Measurements from ENCODE around the gene CALML6.

The CALML6 gene

DNA sequence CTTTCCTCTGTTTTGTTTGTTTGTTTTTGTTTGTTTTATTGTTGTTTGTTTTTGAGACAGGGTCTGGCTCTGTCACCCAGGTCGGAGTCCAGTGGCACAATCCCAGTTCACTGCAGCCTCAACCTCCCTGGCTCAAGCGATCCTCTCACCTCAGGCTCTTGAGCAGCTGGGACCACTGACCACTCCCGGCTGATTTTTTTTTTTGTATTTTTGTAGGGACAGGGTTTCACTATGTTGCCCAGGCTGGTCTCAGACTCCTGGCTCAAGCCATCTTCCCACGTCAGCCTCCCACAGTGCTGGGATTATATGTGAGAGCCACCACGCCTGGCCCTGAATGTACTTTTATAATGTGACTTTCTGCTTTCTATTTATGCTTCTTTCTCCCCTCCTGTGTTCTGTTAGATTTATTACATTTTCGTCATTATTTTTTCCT is 5.0 kb upstream of the CALML6 start:
- in situ Hi-C loops (cut with HindIII; ENCODE audit: low sequenced_read_pairs), result no loop called here

DNA sequence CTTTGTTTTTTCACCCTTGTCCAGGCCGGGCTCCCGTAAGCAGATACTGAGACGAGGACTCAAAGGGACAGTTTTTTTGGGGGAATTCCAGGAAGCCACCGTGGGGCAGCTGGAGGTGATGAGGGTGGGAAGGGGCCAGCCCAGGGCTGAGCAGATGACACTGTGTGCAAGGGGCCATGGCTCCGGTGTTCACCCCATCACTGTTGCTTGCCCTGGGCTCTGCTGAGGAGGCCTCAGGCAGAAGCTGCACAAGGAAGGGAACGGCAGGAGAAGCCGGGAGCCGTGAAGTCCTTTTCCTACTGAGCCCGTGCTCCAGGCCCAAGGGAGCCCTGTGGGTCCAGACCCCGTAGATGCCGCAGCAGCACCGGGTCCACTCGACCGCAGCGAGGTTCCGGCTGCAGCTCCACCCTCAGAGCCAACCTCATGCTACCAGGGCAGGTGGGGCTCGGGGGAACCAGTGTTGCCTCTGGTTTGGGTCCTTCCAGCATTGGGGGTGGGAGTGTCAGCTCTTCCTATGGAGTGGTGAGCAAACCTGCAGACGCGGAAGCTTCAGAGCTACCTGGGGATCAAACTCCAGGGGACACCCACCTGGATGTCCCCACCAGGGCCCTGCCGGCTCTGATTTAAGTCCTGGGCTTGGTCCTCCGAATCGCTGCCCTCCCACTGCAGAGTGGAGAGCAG is 4.3 kb upstream of the CALML6 start:
- in situ Hi-C loops (cut with HindIII; ENCODE audit: low sequenced_read_pairs), result no loop called here

DNA sequence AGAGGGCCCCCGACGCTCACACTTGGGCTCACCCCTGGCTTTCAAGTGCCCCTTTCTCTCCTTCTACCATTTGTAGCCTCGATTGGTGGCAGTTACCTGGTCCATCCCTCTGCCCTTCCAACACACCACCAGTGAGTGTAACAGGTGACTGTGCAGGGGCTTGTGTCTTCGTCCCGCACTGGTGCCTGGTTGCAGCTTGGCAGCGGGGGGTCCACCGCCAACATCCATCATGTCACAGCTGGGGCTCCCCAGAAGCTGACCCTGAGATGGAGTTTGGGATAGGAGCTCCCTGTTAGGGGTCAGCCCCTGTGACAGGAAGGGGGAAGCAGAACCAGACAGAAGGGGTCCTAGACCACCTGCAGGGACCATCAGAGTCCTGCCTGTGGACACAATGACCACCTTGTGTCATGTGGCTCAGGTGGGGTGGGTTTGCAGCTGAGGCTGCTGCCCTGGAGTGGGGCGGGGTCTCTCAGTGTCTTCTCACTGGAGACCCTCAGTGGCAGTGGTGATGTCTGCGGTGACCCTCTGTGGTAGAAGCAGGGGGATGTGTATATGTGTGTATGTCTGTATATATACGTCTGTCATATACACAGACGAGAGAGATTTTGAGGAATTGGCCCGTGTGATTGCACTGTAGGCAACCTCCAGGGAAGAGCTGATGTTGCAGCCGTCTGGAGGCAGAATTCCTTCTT is 3.6 kb upstream of the CALML6 start:
- in situ Hi-C loops (cut with HindIII; ENCODE audit: low sequenced_read_pairs), result no loop called here

DNA sequence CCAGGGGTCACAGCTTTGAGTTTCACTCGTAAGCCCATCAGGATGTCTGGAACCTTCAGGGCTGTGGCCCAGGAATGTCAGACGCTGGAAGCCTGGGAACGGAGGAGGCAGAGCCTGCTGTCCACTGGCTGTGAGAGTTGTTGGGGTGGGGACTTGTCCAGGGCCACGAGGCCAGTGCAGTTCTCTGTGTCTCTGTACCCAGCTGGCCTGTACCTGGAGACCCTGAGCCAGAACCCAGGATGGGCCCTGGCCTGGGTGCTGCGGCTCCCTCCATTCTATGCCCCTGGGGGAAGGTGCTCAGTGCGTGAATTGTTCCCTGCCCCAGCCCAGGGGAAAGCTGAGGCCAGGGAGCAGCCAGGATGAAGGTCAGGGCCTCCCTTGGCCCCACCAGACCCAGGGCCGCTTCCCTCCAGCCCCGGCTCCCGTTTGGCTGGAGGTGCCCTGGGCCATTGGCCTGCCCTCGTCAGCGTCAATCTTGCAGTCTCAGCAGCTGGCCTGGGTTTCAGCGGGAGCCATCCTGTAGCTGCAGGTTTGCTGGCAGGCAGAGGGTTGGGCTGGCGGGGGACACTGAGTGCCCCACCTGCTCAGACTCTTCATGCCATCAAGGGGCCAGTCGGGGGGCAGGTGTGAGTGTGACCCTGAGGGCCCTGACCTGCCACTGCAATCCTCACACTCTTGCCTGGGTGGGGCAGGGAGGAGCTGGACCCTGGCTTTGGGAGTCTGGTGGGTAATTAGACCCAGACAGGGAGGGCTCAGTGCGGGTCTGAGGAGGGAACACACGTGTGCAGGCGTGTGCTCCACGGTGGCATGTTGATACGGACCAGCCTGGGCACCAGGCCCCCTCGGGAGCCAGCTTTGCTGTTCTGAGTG is 724 bp upstream of the CALML6 start:
- in situ Hi-C loops (cut with HindIII; ENCODE audit: low sequenced_read_pairs), result no loop called here

DNA sequence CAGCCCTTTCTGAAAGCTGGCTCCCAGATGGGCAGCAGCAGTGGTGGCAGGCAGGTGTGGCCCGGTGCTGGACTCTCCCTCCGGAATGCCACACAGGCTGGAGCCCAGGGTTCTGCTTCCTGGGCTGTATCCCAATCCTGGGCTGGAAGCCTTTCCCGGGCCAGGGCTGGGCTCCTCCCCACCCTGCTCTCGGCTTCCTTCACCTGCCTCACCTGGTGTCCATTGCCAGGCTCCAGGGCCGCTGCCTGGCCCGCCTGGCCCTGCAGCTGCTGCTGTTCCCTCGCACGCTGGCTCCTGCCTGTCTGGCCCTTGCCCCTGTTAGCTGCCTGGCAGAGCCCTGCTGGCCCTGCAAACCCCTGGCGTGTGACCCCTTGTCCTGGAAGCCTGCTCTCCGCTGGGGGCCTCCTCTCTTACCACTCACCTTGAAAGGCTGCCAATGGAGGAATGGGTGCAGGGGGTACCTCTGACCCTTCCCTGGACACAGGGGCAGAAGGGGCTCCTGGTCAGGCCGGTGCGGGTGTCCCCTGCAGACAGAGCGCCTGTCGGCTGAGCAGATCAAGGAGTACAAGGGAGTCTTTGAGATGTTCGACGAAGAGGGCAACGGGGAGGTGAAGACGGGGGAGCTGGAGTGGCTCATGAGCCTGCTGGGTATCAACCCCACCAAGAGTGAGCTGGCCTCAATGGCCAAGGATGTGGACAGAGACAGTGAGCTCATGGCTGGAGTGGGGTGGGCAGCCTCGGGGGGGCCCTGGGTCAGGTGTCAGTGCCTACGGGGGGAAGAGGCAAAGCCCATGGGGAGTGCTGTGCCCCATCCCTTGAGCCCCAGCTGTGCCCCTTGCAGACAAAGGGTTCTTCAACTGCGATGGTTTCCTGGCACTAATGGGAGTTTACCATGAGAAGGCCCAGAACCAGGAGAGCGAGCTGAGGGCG is 1.1 kb downstream of the CALML6 start:
- in situ Hi-C loops (cut with HindIII; ENCODE audit: low sequenced_read_pairs), result no loop called here

DNA sequence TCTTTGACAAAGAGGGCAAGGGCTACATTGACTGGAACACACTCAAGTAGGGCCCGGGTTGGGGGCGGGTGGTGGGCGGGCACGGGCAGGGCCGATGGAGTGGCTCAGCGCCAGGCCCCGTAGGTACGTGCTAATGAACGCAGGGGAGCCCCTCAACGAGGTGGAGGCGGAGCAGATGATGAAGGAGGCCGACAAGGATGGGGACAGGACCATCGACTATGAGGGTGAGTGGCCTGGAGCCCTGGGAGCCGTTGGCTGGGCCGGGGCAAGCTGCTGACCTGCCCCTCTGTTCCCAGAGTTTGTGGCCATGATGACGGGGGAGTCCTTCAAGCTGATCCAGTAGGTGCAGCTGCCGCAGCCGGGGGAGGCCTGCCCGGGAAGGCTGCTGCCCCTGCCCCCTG is 1.8 kb downstream of the CALML6 start:
- in situ Hi-C loops (cut with HindIII; ENCODE audit: low sequenced_read_pairs), result no loop called here

DNA sequence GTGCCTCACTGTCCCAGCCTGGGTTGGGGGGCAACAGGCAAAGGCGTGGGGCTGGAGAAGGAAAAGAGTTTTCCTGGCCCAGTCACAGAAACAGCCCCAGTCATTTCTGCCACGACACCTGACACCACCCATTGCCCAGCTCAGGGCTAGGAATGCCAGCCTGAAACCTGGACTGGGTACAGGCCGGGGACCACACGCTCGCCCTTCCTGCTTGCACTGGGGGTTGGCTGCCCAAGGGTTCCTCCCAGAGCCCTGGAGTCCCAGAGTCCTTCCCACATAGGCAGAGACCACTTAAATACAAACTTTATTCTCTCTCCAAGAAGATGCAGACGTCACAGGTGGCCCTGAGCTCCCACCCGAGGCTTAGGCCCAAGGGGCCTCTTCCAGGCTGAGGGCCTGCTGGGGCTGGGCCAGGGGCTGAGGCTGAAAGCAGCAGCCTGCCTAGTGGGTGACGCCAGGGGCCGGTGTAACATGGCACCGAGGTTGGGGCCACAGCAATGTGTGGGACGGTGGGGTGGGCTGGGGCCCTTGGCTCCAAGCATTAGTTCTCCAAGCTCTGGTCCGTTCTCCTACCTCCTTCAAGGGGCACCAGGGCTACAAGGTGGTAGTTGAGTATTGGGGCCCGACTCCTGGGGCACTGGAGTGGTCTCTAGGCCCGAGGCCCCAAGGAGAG is 2.4 kb downstream of the CALML6 start:
- in situ Hi-C loops (cut with HindIII; ENCODE audit: low sequenced_read_pairs), result no loop called here

DNA sequence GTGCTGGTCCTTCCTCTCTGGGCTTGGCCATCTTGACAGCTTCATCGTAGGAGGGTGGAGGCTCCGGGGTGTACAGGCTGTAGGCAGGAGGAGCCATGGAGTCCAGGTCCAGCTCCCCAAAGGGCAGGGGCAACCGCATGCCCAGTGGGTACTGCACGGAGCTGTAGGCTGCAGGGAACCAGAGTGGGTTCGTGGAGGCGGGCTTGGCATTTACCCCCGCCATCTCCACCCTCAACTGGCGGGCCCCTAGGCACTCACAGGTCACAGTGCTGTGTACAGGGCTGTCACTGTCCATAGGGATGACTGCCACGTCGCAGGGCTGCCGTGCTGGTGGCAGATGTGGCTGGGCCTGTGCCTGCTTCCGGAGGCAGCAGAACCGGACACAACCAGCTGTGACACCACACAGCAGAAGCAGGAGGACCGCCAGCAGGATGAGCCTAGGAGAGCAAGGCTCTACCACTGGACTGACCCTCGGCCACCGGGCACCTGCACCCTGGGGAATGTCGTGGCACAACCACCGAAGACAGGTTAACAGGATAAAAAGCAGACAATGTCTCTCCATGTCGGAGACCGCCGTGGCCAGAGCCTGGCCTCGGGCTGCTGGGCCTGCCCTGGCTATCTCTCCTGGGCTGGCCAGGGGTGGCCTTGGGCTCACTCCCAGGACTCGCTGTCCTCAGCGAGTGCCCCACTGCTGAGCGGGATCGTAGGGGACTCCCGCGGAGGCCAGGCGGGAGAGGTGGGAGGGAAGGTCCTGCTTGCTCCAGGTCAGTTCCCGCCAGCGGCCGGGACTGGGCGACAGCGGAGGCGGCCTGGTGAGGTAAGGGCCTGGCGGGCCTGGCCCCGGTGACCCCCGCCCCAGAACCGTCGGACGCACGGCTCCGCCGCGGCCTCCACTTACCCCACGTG is 3.2 kb downstream of the CALML6 start:
- in situ Hi-C loops (cut with HindIII; ENCODE audit: low sequenced_read_pairs), result no loop called here

DNA sequence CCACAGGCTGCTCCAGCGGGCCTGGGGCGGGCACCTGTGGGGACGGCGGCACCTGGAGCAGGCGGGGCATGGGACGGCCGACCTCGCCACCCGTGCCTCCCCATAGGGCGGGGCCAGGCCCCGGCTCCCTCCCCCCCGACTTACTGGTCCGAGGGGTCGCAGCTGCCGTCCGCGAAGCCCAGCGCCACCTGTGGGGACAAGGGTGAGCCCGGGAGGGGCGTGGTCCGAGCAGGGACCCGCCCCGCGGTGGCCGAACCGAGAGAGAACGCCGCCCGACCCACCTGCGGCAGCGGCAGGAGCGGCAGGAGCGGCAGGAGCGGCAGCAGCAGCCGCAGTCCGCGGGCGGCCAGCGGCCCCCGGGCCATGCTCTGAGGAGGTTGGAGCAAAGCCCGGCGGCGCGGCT is 3.8 kb downstream of the CALML6 start, which contains the start of gene TMEM52:
TSS of gene TMEM52 (minus strand) at position 379 of the 403 bp plus-strand sequence. CDS start at position 365, 14 bp downstream.
- in situ Hi-C loops (cut with HindIII; ENCODE audit: low sequenced_read_pairs), result no loop called here

DNA sequence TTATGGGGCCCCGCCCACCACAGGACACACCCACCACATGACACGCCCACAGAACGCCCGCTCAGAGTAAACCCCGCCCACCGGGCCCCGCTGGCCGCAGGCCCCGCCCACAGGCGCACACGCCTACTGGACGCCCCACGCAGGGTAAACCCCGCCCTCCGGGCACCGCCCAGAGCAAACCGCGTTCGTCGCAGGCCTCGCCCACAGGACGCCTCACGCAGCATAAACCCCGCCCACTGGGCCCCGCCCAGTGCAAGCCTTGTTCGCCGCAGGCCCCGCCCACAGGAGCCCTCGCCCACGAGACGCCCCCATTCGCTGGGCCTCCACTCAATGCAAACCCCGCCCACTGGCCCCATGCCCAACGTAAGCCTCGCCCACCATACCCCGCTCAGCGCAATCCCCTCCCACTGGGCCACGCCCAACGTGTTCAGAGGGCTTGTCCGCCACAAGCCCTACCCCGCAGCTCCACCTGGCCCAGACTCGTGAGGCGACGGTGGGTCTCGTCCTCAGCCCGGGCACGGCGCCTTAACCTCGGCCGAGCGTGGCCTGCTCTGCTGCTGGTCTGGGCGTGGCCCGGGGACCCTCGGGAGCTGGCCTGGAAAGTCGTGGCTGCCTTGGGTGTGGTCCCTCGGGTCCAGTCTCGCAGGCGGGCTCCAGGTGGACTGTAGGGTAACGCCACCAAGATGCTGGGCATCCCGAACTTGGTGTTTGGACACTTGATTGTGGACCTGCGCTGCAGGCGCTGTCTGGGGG is 4.4 kb downstream of the CALML6 start:
- in situ Hi-C loops (cut with HindIII; ENCODE audit: low sequenced_read_pairs), result no loop called here

DNA sequence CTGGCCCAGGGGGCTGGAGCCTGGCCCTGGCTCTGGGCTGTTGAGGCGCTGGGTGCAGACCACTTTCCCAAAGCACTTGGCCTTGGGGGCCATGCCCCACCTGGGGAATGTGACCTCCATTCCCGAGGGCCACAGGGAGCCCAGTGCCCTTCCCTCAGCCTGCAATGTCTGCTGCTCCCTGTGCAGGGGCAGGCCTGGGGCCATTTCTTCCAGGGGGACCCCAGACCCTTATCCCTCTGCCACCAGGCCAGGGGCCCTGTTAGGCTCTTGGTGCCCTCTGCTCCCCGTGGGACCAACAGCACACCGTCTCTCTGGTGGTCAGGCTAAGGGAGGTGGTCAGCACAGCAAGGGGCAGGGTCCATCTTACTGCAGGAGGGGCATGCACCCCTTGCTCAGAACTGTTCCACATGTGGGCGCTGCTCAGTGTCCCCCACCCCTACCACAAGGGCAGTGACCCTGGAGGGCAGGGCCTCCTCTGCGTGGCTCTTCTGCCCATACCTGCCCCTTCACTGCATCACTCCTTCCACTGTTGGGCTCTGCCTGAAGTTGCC is 5.1 kb downstream of the CALML6 start:
- in situ Hi-C loops (cut with HindIII; ENCODE audit: low sequenced_read_pairs), result no loop called here

DNA sequence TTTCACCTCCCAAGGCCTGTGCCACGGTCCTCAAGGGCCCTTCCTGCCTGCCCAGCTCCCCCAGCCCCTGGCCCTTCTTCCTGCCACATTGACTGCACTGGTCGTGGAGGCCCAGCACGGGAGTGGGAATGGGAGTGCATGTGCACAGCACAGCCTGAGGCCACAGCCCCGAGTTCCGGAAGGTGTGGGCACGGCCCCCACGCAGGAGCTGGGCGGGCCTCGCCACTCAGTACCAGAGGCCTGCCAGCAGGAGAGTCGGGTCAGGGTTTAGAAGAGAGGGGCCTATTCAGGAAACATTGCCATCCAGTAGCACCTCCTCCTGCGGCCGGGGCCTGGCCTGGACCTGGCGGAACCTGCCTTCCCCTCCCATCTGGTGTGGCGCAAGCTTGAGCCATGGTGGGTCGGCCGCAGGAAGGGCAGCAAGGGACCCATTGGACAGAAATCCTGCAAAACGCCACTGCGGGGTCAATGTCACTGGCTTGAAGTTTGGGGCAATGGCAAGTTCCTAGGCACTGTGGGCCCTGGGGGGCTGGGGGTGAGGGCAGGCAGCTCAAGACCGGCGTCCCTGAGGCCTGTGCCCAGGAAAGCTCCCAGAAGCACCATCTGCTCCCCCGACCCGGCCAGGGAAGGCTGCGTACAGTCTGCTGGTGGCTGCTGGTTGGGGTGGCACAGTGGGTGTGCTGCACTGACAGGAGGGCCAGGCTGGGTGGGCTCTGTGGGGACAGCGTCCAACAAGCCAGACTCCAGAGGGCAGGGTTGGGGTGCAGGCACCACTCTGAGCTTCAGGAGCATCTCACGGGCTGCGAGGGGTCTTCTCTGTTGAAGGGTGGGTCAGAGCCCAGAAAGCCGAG is 5.8 kb downstream of the CALML6 start:
- in situ Hi-C loops (cut with HindIII; ENCODE audit: low sequenced_read_pairs), result no loop called here

DNA sequence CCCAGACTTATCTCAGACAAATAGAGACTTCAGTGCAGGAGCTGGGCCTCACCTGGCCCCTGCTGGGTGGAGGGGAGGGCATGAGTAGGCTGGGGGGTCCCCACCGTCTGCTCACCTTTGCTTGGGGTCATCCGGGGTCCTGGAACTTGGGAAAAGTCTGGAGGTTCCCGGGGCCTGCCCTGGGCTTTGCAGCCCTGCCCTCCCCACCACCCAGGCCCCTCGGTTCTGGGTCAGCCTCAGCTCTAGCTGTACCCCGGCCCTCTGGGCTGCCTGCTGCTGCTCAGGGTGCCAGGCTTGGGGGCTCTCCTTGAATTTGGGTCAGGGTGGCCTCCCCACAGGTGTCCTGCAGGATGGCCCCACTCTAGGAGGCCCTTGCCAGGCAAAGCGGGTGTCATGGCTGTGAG is 6.4 kb downstream of the CALML6 start:
- in situ Hi-C loops (cut with HindIII; ENCODE audit: low sequenced_read_pairs), result no loop called here

DNA sequence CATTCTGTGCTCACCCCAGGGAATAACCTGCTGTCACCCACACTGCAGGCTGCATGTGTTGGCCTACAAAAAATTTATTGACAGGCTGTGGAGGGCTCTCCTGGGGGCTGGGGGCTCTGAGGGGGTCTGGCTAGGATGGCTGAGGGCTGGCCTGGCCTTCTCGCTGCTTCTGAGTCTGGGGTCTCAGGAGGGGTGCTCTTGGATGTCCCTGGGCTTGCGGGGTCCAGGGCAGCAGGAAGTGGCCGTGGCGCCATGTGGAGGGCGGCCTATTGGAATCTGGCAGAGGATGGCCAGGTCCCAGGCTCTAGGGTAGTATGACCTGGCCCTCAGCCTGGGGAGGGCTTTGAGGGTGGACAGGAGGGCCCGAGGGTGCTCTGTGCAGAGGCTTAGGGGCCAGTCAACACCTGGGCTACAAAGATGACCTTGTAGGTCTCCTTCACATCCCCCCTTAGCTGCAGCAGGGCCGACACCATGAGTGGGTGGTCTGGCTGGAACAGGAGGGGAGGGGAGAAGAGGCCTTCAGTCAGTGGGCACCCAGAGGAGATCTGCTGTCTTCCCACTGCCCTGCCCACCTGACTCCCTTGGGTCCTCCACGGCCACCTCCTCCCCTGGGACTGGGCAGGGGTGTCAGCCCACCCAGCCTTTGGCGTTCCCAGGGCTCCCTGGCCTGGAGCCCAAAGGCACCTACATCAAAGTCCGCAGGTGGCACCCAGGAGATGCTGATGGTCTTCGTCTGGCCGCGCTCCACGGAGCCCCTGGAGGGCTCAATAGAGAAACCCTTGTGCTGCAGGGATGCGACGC is 7.0 kb downstream of the CALML6 start:
- in situ Hi-C loops (cut with HindIII; ENCODE audit: low sequenced_read_pairs), result no loop called here

DNA sequence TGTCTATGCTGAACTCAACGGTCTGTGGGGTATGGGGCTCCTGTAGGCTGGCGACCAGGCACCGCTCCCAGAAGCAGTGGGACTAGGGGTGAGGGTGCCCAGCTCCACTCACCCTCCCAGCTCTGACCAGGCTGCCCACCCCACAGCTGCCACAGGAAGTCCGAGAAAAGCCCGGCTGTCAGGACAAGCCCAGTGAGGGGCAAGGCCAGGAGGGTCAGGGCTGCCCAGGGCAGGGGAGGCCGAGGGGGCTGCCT is 7.6 kb downstream of the CALML6 start:
- in situ Hi-C loops (cut with HindIII; ENCODE audit: low sequenced_read_pairs), result no loop called here
